Gastrocnemius medialis (tissue), 4 donors: ENCODE measurements around the gene PFN1. TPM values are rescaled to one million over a fixed set of nuclear protein-coding genes. Genes with fewer than 3 reads are reported as not detected.

Experiments used
- ATAC-seq, 2 donors: fragments of 150-250 bp; one replicate each; pipeline ENCODE4 v1.9.1; 2016
- DNase-seq, 2 donors: peaks; one replicate each; pipeline ENCODE4 v3.0.0-alpha.2; 2019
- H3K27ac ChIP-seq, 4 donors: fragments of 200-600 bp; sonication (generic); 1 replicate in 1 of 4; 2 replicates in 3 of 4; pipeline ENCODE4 v1.5.1; 2016 to 2018; ENCODE audit warnings: mild to moderate bottlenecking in 2 of 4, moderate library complexity in 1 of 4
- H3K27me3 ChIP-seq, 3 donors: fragments of 200-600 bp; sonication (generic) in 2 of 3; 1 replicate in 1 of 3; 2 replicates in 2 of 3; pipeline versions ENCODE4 v1.5.1 to v1.6.0; 2016 to 2019; ENCODE audit warnings: mild to moderate bottlenecking in 1 of 3, moderate library complexity in 1 of 3
- H3K36me3 ChIP-seq, 2 donors: fragments of 200-600 bp; sonication (generic) in 1 of 2; one replicate each; pipeline ENCODE4 v1.5.1; 2017 to 2018
- H3K4me1 ChIP-seq, 2 donors: fragments of 200-600 bp; sonication (generic) in 1 of 2; one replicate each; pipeline ENCODE4 v1.5.1; 2016 to 2017; ENCODE audit warnings: mild to moderate bottlenecking in 2 of 2
- H3K4me3 ChIP-seq, 4 donors: fragments of 200-600 bp; sonication (generic) in 3 of 4; 1 replicate in 1 of 4; 2 replicates in 3 of 4; pipeline ENCODE4 v1.5.1; 2016 to 2019; ENCODE audit warnings: mild to moderate bottlenecking in 2 of 4
- H3K9me3 ChIP-seq, 3 donors: fragments of 200-600 bp; sonication (generic) in 2 of 3; 1 replicate in 1 of 3; 2 replicates in 2 of 3; pipeline ENCODE4 v1.5.1; 2016 to 2019
- CTCF ChIP-seq, 5 experiments: fragments of 450-650 bp in 3 of 5; fragments of 200-600 bp in 2 of 5; sonication (generic) in 2 of 5; IDR thresholded peaks in 4 of 5; conservative IDR thresholded peaks in 1 of 5; 1 replicate in 4 of 5; 2 replicates in 1 of 5; pipeline ENCODE4 v1.5.1; 2016 to 2019; ENCODE audit warnings: antibody characterized with exemption in 5 of 5, mild to moderate bottlenecking in 3 of 5, moderate library complexity in 3 of 5
- POLR2A ChIP-seq, 2 donors: fragments of 450-650 bp; IDR thresholded peaks; one replicate each; pipeline ENCODE4 v1.6.1; 2017; ENCODE audit warnings: antibody characterized with exemption in 2 of 2, mild to moderate bottlenecking in 2 of 2, moderate library complexity in 2 of 2
- in situ Hi-C, 4 donors: fragments of 200-750 bp; cut with MboI; loops; one replicate each; pipeline versions ENCODE4 v1.15.0 to v1.8.0; 2017; ENCODE audit warnings: low sequenced_read_pairs in 4 of 4
- intact Hi-C: fragments of 100-400 bp; cut with DNase I; formaldehyde crosslinking; loops from one replicate; pipeline ENCODE4 v1.15.1; 2023; ENCODE audit warnings: low total_unique reads
- total RNA-seq, 4 donors: library from RNA; depleted of rRNA; stranded (reverse); fragments of >200 nt; gene quantifications; one replicate each; pipeline versions ENCODE4 v1.1.0 to v1.2.3, GENCODE V29; 2016

The PFN1 gene
- total RNA-seq, 4 donors from 2014 or later = 304 to 750 (median 599) TPM

GRCh38 chr17:4969047-4969550 lies 20.8 kb upstream of the PFN1 start:
- Histone ChIP-seq H3K27me3 (no peaks in the 10 kb centered on the region), H3K36me3 (peaks cover 0 to 36% of the 10 kb centered on the region in 2 donors), H3K4me3 (peak overlapping the region in 2 of 4 donors; percentile 70 to 80), H3K9me3 (no peaks in the 10 kb centered on the region), H3K27ac (peak overlapping the region; percentile 88 to 94 (median 92)), H3K4me1 (peaks cover 48 to 54% of the 10 kb centered on the region in 2 donors)
- in situ Hi-C loops = no loop called here
- no peak for TF ChIP-seq CTCF (IDR thresholded peaks at IDR 0.05 in 4 of 5, conservative IDR thresholded peaks at IDR 0.05 in 1 of 5)
- no peak for TF ChIP-seq POLR2A (IDR thresholded peaks at IDR 0.05)
- DNase-seq (peak in 1 of 2 donors; percentile 21), ATAC-seq (no peak)
- intact Hi-C loops = no loop called here

GRCh38 chr17:4968486-4969046 lies 20.2 kb upstream of the PFN1 start:
- in situ Hi-C loops (no loop called here), intact Hi-C loops (no loop called here)
- DNase-seq (peak in 1 of 2 donors; percentile 34), ATAC-seq (no peak)
- H3K4me1 ChIP-seq = peaks cover 43 to 50% of the 10 kb centered on the region in 2 donors
- peak overlapping the region; percentile 68 to 87 (median 75) for H3K4me3 ChIP-seq
- TF ChIP-seq CTCF (IDR thresholded peaks at IDR 0.05 in 4 of 5, conservative IDR thresholded peaks at IDR 0.05 in 1 of 5) (no peak), POLR2A (IDR thresholded peaks at IDR 0.05) (no peak)
- H3K27me3 ChIP-seq = no peaks in the 10 kb centered on the region
- no peaks in the 10 kb centered on the region for H3K9me3 ChIP-seq
- H3K36me3 ChIP-seq = peaks cover 0 to 36% of the 10 kb centered on the region in 2 donors
- peak overlapping the region; percentile 88 to 94 (median 92) for H3K27ac ChIP-seq

DNA sequence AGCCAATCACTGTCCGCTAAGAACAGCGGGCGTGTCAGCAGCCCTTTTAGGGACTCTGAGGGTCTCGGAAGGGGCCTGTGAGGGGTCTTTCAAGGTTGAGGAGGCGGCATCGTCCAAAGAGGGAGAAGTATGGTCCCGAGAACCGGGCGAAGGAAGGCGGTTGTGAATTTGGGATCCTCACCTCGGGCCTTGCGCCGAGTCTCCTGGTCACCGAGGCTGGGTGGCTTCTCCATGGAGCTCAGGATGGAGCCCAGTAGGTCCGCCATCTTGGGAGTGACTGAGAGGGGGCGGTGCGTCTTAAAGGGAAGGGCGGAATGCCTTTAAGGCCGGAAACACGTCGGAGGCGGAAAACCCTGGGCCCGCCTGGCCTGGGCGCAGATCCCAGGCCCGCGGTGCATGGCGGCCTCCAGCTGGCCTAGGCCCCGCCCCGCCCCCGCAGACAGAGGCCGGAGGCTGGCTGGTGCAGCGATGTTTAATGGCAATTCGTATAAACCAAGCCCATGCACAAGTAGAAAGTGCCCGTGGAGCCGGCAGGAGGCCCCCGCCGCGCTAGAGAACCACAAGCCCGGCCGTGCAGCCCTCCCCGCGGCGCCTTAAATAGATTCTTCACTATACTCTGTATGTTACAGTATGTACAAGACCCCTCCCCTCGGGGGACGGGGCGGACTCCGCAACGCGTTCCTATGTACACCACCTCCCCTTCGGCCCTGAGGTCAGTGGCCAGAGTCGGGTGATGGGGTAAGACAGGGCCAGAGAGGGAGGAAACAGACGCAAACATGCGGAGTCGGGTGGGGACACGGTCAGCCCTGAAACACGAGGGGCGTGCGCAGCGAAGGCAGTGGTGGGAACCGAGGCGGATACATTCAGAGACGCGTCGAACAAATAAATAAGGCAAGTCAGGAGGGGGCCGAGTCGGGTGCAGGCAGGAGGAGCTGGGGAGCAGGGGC lies 19.5 kb upstream of the PFN1 start, which contains the start of gene SPAG7:
TSS of gene SPAG7 (minus strand) at position 279 of the 947 bp plus-strand sequence. CDS start at position 266, 13 bp downstream.
- Histone ChIP-seq H3K27me3 (no peaks in the 10 kb centered on the region), H3K4me1 (peaks cover 36 to 42% of the 10 kb centered on the region in 2 donors), H3K27ac (peak within 1 kb of the TSS; percentile 88 to 95 (median 94)), H3K36me3 (peaks cover 0 to 30% of the 10 kb centered on the region in 2 donors), H3K4me3 (peak within 1 kb of the TSS; percentile 70 to 87 (median 75)), H3K9me3 (no peaks in the 10 kb centered on the region)
- peak; percentile 90 to 93 for DNase-seq
- TF ChIP-seq CTCF (IDR thresholded peaks at IDR 0.05 in 4 of 5, conservative IDR thresholded peaks at IDR 0.05 in 1 of 5) = no peak
- TF ChIP-seq POLR2A (IDR thresholded peaks at IDR 0.05) = peak; percentile 59 to 70
- in situ Hi-C loops (no loop called here), intact Hi-C loops (loop anchor here (1.0 to 2.0 kb wide), 3 partner anchors 19 to 27 kb away; partner anchors contain the start of genes CAMTA2, RNF167 and SLC25A11)
- ATAC-seq = peak; percentile 74 to 78

DNA sequence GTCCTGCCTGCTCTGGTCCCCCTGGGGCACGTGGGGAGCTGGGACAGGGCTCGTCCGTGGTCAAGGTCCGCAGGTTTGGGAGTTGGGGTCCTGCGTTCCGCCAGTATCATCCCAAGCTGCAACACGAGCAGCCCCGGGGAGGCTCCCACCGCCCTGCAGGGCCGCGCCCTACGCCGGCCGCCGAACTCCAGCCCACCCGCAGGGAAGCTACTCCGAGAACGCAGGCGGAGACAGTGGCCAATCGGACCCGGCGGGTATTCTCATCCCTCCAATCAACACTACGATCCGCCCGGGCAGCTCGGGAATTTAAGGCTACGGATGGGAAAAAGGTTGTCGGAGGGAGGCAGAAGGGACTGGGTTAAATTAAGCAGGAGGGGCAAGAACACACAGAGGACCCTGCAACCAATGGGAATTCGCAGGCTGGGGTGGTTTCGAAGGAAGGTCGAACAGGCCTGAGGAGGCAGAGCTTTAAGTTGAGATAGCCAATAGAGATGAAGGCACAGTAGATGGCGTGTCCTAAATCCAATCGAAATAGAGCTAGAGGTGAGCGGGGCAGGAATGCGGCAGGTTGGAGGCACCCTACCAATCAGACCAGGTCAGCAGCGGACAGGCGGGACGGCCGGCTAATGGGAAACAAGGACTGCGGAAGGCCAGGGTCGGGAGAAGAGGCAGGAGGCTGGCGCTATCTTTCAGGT lies 18.7 kb upstream of the PFN1 start:
- Histone ChIP-seq H3K4me3 (peak overlapping the region; percentile 70 to 87 (median 75)), H3K27me3 (no peaks in the 10 kb centered on the region), H3K36me3 (peaks cover 0 to 22% of the 10 kb centered on the region in 2 donors), H3K9me3 (no peaks in the 10 kb centered on the region), H3K27ac (peak overlapping the region; percentile 88 to 95 (median 94)), H3K4me1 (peaks cover 27 to 34% of the 10 kb centered on the region in 2 donors)
- DNase-seq (peak; percentile 100), ATAC-seq (peak; percentile 85 to 90)
- TF ChIP-seq POLR2A (IDR thresholded peaks at IDR 0.05) (peak; percentile 47 to 68), CTCF (IDR thresholded peaks at IDR 0.05 in 4 of 5, conservative IDR thresholded peaks at IDR 0.05 in 1 of 5) (peak in 1 of 5 experiments; percentile 3)
- in situ Hi-C loops (no loop called here), intact Hi-C loops (loop anchor here (1.0 to 2.0 kb wide), 3 partner anchors 18 to 26 kb away; partner anchors contain the start of genes CAMTA2, RNF167 and SLC25A11)
